GM12874 (cell line): ENCODE measurements around the gene RABEP2.

Experiments
- TF ChIP-seq, protein P1 (sequence below): IDR thresholded peaks from 2 replicates; pipeline ENCODE4 v1.5.1; 2011; ENCODE audit warnings: low read depth, mild to moderate bottlenecking, control low read depth, low read length, moderate library complexity; ENCODE audit not compliant: insufficient read depth

The RABEP2 gene

DNA sequence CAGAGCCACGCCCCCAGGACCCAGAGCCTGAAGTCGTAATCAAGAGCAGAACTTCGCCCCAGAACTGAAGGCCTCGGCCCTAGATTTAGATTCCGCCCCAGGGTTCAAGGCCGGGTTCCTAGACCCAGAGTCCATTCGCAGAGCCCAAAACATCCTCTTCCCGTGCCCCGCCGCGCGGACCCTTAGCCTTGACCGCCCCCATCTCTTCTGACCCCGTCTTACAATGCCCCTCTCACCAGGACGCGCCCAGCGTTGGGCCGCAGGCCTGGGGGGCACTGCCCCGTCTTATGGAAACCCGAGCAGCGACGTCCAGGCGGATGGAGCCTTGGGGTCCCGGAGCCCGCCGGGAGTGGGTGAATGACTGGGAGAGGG lies 11.7 kb upstream of the RABEP2 start:
- TF ChIP-seq, protein P1, sequence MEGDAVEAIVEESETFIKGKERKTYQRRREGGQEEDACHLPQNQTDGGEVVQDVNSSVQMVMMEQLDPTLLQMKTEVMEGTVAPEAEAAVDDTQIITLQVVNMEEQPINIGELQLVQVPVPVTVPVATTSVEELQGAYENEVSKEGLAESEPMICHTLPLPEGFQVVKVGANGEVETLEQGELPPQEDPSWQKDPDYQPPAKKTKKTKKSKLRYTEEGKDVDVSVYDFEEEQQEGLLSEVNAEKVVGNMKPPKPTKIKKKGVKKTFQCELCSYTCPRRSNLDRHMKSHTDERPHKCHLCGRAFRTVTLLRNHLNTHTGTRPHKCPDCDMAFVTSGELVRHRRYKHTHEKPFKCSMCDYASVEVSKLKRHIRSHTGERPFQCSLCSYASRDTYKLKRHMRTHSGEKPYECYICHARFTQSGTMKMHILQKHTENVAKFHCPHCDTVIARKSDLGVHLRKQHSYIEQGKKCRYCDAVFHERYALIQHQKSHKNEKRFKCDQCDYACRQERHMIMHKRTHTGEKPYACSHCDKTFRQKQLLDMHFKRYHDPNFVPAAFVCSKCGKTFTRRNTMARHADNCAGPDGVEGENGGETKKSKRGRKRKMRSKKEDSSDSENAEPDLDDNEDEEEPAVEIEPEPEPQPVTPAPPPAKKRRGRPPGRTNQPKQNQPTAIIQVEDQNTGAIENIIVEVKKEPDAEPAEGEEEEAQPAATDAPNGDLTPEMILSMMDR = no peak

DNA sequence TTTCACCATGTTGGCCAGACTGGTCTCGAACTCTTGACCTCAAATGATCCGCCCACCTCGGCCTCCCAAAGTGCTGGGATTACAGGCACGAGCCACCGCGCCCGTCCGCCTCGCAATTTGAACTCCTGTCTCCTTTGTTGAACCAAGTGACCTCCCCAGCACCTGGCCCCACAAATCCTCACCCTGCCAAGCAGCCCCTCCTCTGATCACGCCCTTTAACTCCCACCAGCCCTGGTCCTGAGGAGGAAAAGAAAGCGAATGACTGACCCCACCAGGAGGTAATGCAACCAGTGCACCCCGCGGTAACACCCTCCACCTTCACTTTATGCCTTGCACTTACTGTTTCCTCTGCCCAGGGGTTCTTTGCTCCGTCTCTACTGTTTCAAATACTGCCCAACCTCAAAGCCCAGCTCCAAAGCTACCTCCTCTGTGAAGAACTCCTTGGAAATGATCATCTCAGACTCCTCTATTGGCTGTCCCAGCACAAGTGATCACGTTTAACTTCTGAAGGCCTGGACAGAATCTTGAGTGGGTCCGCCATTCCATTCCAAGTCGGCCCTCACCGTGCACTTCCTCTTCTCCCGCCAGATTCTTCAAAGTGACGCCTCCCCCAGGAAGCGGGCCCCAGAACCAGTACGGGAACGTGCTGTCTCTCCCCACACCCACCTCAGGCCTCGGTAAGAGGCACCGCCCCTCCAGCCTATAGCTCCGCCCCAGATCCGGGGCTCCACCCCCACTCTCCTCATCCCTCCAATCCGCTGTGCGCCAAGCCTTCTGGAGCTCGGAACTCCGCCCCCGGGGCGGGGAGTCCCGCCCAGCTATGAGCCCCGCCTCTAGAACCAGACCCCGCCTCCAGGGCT lies 11.1 kb upstream of the RABEP2 start:
- TF ChIP-seq, protein P1 = no peak

DNA sequence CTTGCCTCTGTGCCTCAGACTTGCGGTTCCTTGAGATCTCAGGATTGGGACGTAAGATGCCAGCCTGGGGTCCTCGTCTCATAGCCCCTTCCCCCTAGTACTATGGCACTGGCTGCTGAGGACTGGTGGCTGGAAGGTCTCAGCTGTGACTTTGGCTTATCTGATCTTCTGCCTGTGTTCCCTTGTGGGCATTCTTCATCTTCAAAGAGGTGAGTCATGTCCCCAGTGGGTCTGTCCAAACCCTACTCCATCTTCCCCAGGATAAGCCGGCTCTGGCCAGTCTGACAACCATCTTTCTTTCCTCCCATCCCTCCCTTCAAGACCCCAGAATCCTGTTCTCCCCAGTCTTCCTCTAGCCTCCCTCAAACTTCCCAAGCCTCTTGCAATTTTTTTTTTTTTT lies 10.3 kb upstream of the RABEP2 start:
- TF ChIP-seq, protein P1 = no peak

DNA sequence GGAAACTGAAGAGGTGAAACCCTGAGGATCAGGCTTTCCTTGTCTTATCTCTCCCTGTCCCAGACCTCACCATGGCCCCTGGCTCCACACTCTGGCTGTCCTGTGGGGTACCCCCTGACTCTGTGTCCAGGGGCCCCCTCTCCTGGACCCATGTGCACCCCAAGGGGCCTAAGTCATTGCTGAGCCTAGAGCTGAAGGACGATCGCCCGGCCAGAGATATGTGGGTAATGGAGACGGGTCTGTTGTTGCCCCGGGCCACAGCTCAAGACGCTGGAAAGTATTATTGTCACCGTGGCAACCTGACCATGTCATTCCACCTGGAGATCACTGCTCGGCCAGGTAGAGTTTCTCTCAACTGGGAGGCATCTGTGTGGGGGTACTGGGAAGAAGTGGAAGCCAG lies 8.1 kb upstream of the RABEP2 start:
- TF ChIP-seq, protein P1 = no peak

DNA sequence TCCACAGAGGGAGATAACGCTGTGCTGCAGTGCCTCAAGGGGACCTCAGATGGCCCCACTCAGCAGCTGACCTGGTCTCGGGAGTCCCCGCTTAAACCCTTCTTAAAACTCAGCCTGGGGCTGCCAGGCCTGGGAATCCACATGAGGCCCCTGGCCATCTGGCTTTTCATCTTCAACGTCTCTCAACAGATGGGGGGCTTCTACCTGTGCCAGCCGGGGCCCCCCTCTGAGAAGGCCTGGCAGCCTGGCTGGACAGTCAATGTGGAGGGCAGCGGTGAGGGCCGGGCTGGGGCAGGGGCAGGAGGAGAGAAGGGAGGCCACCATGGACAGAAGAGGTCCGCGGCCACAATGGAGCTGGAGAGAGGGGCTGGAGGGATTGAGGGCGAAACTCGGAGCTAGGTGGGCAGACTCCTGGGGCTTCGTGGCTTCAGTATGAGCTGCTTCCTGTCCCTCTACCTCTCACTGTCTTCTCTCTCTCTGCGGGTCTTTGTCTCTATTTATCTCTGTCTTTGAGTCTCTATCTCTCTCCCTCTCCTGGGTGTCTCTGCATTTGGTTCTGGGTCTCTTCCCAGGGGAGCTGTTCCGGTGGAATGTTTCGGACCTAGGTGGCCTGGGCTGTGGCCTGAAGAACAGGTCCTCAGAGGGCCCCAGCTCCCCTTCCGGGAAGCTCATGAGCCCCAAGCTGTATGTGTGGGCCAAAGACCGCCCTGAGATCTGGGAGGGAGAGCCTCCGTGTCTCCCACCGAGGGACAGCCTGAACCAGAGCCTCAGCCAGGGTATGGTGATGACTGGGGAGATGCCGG lies 7.5 kb upstream of the RABEP2 start:
- TF ChIP-seq, protein P1 = no peak

DNA sequence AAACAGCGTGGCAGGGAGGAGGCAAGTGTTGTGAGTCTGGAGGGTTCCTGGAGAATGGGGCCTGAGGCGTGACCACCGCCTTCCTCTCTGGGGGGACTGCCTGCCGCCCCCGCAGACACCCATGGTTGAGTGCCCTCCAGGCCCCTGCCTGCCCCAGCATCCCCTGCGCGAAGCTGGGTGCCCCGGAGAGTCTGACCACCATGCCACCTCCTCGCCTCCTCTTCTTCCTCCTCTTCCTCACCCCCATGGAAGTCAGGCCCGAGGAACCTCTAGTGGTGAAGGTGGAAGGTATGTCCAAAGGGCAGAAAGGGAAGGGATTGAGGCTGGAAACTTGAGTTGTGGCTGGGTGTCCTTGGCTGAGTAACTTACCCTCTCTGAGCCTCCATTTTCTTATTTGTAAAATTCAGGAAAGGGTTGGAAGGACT lies 6.8 kb upstream of the RABEP2 start, which contains the start of gene CD19:
TSS of gene CD19 (plus strand) at position 171 of the 425 bp plus-strand sequence. CDS start at position 201, 30 bp downstream.
- TF ChIP-seq, protein P1 = no peak

DNA sequence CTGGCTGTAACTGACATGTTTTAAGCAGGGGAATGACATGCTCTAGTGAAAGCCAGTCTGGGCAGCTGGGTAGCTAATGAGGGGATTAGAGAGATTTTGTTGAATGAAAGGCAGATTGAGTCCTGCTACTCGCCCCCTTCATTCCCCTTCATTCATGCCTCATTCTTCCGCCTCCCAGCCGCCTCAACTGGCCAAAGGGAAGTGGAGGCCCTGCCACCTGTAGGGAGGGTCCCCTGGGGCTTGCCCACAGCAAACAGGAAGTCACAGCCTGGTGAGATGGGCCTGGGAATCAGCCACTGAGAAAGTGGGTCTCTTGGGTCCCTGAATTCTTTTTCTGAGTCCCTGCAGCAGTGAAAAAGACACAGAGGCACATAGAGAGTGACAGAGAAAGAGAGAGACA lies 5.6 kb upstream of the RABEP2 start:
- TF ChIP-seq, protein P1 = no peak
